ENCODE measurements around the gene ATG12. TPM values are rescaled to one million over a fixed set of nuclear protein-coding genes. Genes with fewer than 3 reads are reported as not detected.
A peak's percentile ranks its signal among the peaks of the same experiment; 100 is the strongest.

ATG12 gene
- total and polyA plus RNA-seq, 2 of the 13 experiments (the other 11 are each of a cell fraction or from before 2014, with no cell fraction given): 46.4 to 58.1 TPM

- peak overlapping the region; percentile 53 for H3K27ac ChIP-seq (ENCODE audit: extremely low read length, insufficient read depth, low read length)
- no TSS peak for BruUV-seq (replicated peaks)
- peak overlapping the region; percentile 69; the same call in 1 of the 2 replicates for H3K9ac ChIP-seq (ENCODE audit: insufficient read depth, low read depth, low read length)
- no peaks in the 10 kb centered on the region for H3K79me2 ChIP-seq (ENCODE audit: insufficient read depth, low read length)
- no peaks in the 10 kb centered on the region for H3K36me3 ChIP-seq (replicated peaks in 1 of 2; ENCODE audit: control insufficient read depth in 1 of 2, insufficient read depth in 2 of 2, low read length in 2 of 2)
- peaks cover 44% of the 10 kb centered on the region for H3K4me1 ChIP-seq (ENCODE audit: insufficient read depth, low read length)
- DNase-seq (ENCODE audit: low spot score): no peak
- FAIRE-seq: no peak
- in situ Hi-C loops (cut with HindIII; ENCODE audit: extremely low pct_ligation_motif_present, low pct_unique_long_range_greater_than_20kb) (no loop called here), intact Hi-C loops (cut with micrococcal nuclease; ENCODE audit: unreplicated experiment) (no loop called here)
- ChIA-PET CTCF (ENCODE audit: low intra/inter-chr PET ratio, low total read pairs) (no interaction called here), POLR2A (interaction anchor here (1.0 kb wide), 1 partner anchor 14 kb away, joined by 3 read pairs; no protein-coding TSS in a partner anchor)
- no peaks in the 10 kb centered on the region for H3K9me3 ChIP-seq (ENCODE audit: low read length)
- peak overlapping the region; percentile 53 to 79 (median 58) for H3K4me3 ChIP-seq (replicated peaks in 1 of 3; ENCODE audit: insufficient read depth in 1 of 3, low read depth in 2 of 3, low read length in 3 of 3)
- H2AFZ ChIP-seq (ENCODE audit: low read length): no peak overlapping the region
- peak; percentile 76 for ATAC-seq
- no peaks in the 10 kb centered on the region for H4K20me1 ChIP-seq (ENCODE audit: insufficient read depth, low read length)
- 0% methylated on average over 1 of the region's 48 CpGs for WGBS (ENCODE audit: low lambda C conversion rate)
- peak overlapping the region; percentile 88 for H3K4me2 ChIP-seq (ENCODE audit: low read depth, low read length)
- peaks cover 10 to 40% of the 10 kb centered on the region in 2 experiments for H3K27me3 ChIP-seq (ENCODE audit: control insufficient read depth in 1 of 2, insufficient read depth in 2 of 2, low read length in 2 of 2)
- TF ChIP-seq ZNF563 (CRISPR knock-in tag; IDR thresholded peaks at IDR 0.05): 0 out of 2 replicates have a peak, but pooled peaks have one; percentile 18
- TF ChIP-seq ZNF383 (CRISPR knock-in tag; IDR thresholded peaks at IDR 0.05; ENCODE audit: borderline replicate concordance): no peak
- 0 out of 2 replicates have a peak, but pooled peaks have one; percentile 31 for TF ChIP-seq ZMAT3 (CRISPR knock-in tag; conservative IDR thresholded peaks at IDR 0.05)
- TF ChIP-seq AGO2 (optimal IDR thresholded peaks at IDR 0.05; ENCODE audit: low read depth, low read length): peak; percentile 38
- TF ChIP-seq HNRNPLL (IDR thresholded peaks at IDR 0.05; ENCODE audit: low read depth, low read length, poor library complexity, severe bottlenecking): peak; percentile 83
- no peak for TF ChIP-seq ZBTB38 (CRISPR knock-in tag; IDR thresholded peaks at IDR 0.05)
- TF ChIP-seq ARID5B (CRISPR knock-in tag; IDR thresholded peaks at IDR 0.05): peak; percentile 18; the same call in 1 of the 2 replicates
- no peak for TF ChIP-seq MLX (CRISPR knock-in tag; IDR thresholded peaks at IDR 0.05)
- TF ChIP-seq HDAC1 (CRISPR knock-in tag; IDR thresholded peaks at IDR 0.05): peak; percentile 52
- TF ChIP-seq ZNF784 (CRISPR knock-in tag; IDR thresholded peaks at IDR 0.05; ENCODE audit: borderline replicate concordance): no peak
- 0 out of 2 replicates have a peak, but pooled peaks have one; percentile 10 for TF ChIP-seq ZNF891 (CRISPR knock-in tag; IDR thresholded peaks at IDR 0.05)
- no peak for TF ChIP-seq SP2 (CRISPR knock-in tag; IDR thresholded peaks at IDR 0.05)
- no peak for TF ChIP-seq STAT6 (CRISPR knock-in tag; IDR thresholded peaks at IDR 0.05; ENCODE audit: borderline replicate concordance)
- peak; percentile 40 for TF ChIP-seq KMT2A (CRISPR knock-in tag; IDR thresholded peaks at IDR 0.05)
- 0 out of 2 replicates have a peak, but pooled peaks have one; percentile 26 for TF ChIP-seq DNMT1 (CRISPR knock-in tag; IDR thresholded peaks at IDR 0.05)
- no peak for TF ChIP-seq NFE2 (CRISPR knock-in tag; IDR thresholded peaks at IDR 0.05)
- no peak for TF ChIP-seq ZNF253 (CRISPR knock-in tag; IDR thresholded peaks at IDR 0.05; ENCODE audit: borderline replicate concordance)
Observed at GRCh38 chr5:115815693-115816225, 25.6 kb downstream of the ATG12 start.

All from HepG2 (cell line).